ENCODE results near the gene NLRP11. TPM values are rescaled to one million over a fixed set of nuclear protein-coding genes. Genes with fewer than 3 reads are reported as not detected.

Gene NLRP11
- total RNA-seq = not detected

- ATAC-seq (ENCODE audit: low FRiP score) (no peak), DNase-seq (ENCODE audit: low spot score) (no peak)
- no peak for TF ChIP-seq CTCF (IDR thresholded peaks at IDR 0.05)
These were observed at the start of gene NLRP11 for GRCh38 chr19:55831846-55832245. Gene NLRP11, minus strand, starts transcription at chr19:55831999. Its CDS starts 13,825 bp downstream, at chr19:55818174.

GRCh38 chr19:55877211-55877610 is 45.4 kb upstream of the NLRP11 start:
- TF ChIP-seq CTCF (IDR thresholded peaks at IDR 0.05) = no peak
- ATAC-seq (ENCODE audit: low FRiP score) = no peak
- no peak for DNase-seq (ENCODE audit: low spot score)

GRCh38 chr19:55870736-55871135 is 38.9 kb upstream of the NLRP11 start:
- TF ChIP-seq CTCF (IDR thresholded peaks at IDR 0.05) = no peak
- no peak for ATAC-seq (ENCODE audit: low FRiP score)

GRCh38 chr19:55867101-55867500 is 35.3 kb upstream of the NLRP11 start:
- ATAC-seq (ENCODE audit: low FRiP score) = no peak
- no peak for DNase-seq (ENCODE audit: low spot score)
- TF ChIP-seq CTCF (IDR thresholded peaks at IDR 0.05) = no peak

More at GRCh38 chr19:55870736-55871135, 38.9 kb upstream of the NLRP11 start:
- no peak for DNase-seq (ENCODE audit: low spot score)

GRCh38 chr19:55866521-55866920 is 34.7 kb upstream of the NLRP11 start:
- ATAC-seq (ENCODE audit: low FRiP score) = no peak
- TF ChIP-seq CTCF (IDR thresholded peaks at IDR 0.05) = no peak

GRCh38 chr19:55858969-55859368 is 27.2 kb upstream of the NLRP11 start:
- ATAC-seq (ENCODE audit: low FRiP score) (no peak), DNase-seq (ENCODE audit: low spot score) (no peak)
- no peak for TF ChIP-seq CTCF (IDR thresholded peaks at IDR 0.05)

More at GRCh38 chr19:55866521-55866920, 34.7 kb upstream of the NLRP11 start:
- DNase-seq (ENCODE audit: low spot score) = no peak

GRCh38 chr19:55858401-55858800 is 26.6 kb upstream of the NLRP11 start:
- no peak for TF ChIP-seq CTCF (IDR thresholded peaks at IDR 0.05)
- DNase-seq (ENCODE audit: low spot score) (no peak), ATAC-seq (ENCODE audit: low FRiP score) (no peak)

All from omental fat pad (tissue), 4 donors.